ENCODE measurements around the gene GALM. TPM values are rescaled to one million over a fixed set of nuclear protein-coding genes. Genes with fewer than 3 reads are reported as not detected.
A peak's percentile ranks its signal among the peaks of the same experiment; 100 is the strongest.

The GALM gene
- total and polyA plus RNA-seq, 12 donors = 40.0 to 351 (median 151) TPM

- peak in 3 of 7 donors; percentile 10 to 20 (median 14) for DNase-seq
- no peaks in the 10 kb centered on the region for H3K27me3 ChIP-seq
- peaks cover 8 to 14% of the 10 kb centered on the region in 2 donors for H3K4me1 ChIP-seq (replicated peaks in 1 of 2)
- no peak for TF ChIP-seq POLR2A (IDR thresholded peaks at IDR 0.05)
- TF ChIP-seq, protein P1, sequence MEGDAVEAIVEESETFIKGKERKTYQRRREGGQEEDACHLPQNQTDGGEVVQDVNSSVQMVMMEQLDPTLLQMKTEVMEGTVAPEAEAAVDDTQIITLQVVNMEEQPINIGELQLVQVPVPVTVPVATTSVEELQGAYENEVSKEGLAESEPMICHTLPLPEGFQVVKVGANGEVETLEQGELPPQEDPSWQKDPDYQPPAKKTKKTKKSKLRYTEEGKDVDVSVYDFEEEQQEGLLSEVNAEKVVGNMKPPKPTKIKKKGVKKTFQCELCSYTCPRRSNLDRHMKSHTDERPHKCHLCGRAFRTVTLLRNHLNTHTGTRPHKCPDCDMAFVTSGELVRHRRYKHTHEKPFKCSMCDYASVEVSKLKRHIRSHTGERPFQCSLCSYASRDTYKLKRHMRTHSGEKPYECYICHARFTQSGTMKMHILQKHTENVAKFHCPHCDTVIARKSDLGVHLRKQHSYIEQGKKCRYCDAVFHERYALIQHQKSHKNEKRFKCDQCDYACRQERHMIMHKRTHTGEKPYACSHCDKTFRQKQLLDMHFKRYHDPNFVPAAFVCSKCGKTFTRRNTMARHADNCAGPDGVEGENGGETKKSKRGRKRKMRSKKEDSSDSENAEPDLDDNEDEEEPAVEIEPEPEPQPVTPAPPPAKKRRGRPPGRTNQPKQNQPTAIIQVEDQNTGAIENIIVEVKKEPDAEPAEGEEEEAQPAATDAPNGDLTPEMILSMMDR (IDR thresholded peaks at IDR 0.05) = no peak
- H3K27ac ChIP-seq = no peak overlapping the region
- 94 to 98% (median 97%) methylated on average over 7 of the region's 7 CpGs for WGBS, 4 donors
- H3K36me3 ChIP-seq (replicated peaks in 1 of 2) = peaks cover 0 to 47% of the 10 kb centered on the region in 2 donors
- H3K4me3 ChIP-seq = no peak overlapping the region
- no peaks in the 10 kb centered on the region for H3K9me3 ChIP-seq (replicated peaks in 1 of 3)
- intact Hi-C loops (cut with DNase I) = loop anchor here in 1 of 2 donors (5.0 to 10.0 kb wide), 3 partner anchors 149 to 416 kb away; no protein-coding TSS in a partner anchor
Observed at GRCh38 chr2:38731090-38731489, 65.2 kb downstream of the GALM start.

- H3K27ac ChIP-seq = peak overlapping the region in 1 of 5 donors; percentile 20
- H3K36me3 ChIP-seq (replicated peaks in 1 of 2) = peaks cover 0 to 47% of the 10 kb centered on the region in 2 donors
- H3K27me3 ChIP-seq = no peaks in the 10 kb centered on the region
- H3K9me3 ChIP-seq (replicated peaks in 1 of 3) = no peaks in the 10 kb centered on the region
- intact Hi-C loops (cut with DNase I) = loop anchor here in 1 of 2 donors (5.0 to 10.0 kb wide), 3 partner anchors 149 to 417 kb away; no protein-coding TSS in a partner anchor
- H3K4me1 ChIP-seq (replicated peaks in 1 of 2) = peaks cover 9 to 14% of the 10 kb centered on the region in 2 donors
- TF ChIP-seq, protein P1 (IDR thresholded peaks at IDR 0.05) = no peak
- no peak for TF ChIP-seq POLR2A (IDR thresholded peaks at IDR 0.05)
- DNase-seq = peak in 4 of 7 donors; percentile 15 to 54 (median 30)
- WGBS, 4 donors = 79 to 82% (median 81%) methylated on average over 14 of the region's 14 CpGs
- H3K4me3 ChIP-seq = no peak overlapping the region
Observed at GRCh38 chr2:38731684-38732221, 65.8 kb downstream of the GALM start.

DNA sequence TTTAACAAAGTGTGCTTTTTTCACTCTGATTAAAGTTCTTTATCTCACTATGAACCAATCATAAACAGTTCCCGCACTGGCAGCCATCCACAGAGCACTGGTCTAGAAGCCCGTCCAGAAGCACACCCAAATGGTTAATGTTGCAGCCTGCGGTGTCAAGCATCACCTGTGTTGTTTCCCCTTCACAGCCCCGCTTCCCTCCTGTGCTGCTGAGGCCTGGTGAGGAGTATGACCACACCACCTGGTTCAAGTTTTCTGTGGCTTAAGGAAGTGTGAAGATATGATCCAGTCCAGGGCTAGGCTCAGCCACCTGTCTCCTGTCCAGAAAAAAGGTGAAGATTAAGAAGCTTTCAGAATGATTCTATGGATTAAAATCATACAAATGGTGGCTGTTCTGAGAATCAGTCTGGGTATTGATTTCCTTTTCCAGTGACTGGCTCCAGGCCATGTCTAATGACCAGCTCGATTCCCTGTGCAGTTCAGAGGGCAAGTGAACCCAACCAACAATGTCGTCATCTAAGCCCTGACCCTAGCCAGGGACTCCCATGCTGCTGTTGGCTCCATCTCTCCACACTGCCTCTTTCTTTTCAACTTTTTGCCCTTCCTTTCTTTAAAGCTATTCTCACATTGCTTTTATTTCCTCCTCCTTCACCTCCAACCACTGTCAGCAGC, 67.5 kb downstream of the GALM start:
- H3K36me3 ChIP-seq (replicated peaks in 1 of 2) = peaks cover 0 to 47% of the 10 kb centered on the region in 2 donors
- no peak overlapping the region for H3K4me3 ChIP-seq
- peaks cover 14 to 19% of the 10 kb centered on the region in 2 donors for H3K4me1 ChIP-seq (replicated peaks in 1 of 2)
- 80 to 85% (median 81%) methylated on average over 6 of the region's 6 CpGs for WGBS, 4 donors
- TF ChIP-seq, protein P1 (IDR thresholded peaks at IDR 0.05) = no peak
- no peak for TF ChIP-seq POLR2A (IDR thresholded peaks at IDR 0.05)
- H3K9me3 ChIP-seq (replicated peaks in 1 of 3) = no peaks in the 10 kb centered on the region
- no peaks in the 10 kb centered on the region for H3K27me3 ChIP-seq
- no peak overlapping the region for H3K27ac ChIP-seq
- intact Hi-C loops (cut with DNase I) = loop anchor here in 1 of 2 donors (5.0 to 10.0 kb wide), 3 partner anchors 151 to 419 kb away; no protein-coding TSS in a partner anchor
- DNase-seq = peak in 2 of 7 donors; percentile 25 to 47

GRCh38 chr2:38734299-38735058, 68.6 kb downstream of the GALM start:
- 68 to 81% (median 73%) methylated on average over 9 of the region's 9 CpGs for WGBS, 4 donors
- intact Hi-C loops (cut with DNase I) = loop anchor here (5.0 to 10.0 kb wide), 3 partner anchors 152 to 420 kb away; no protein-coding TSS in a partner anchor
- H3K27ac ChIP-seq = peak overlapping the region in 2 of 5 donors; percentile 24 to 40
- peaks cover 0 to 45% of the 10 kb centered on the region in 2 donors for H3K36me3 ChIP-seq (replicated peaks in 1 of 2)
- no peak for TF ChIP-seq POLR2A (IDR thresholded peaks at IDR 0.05)
- TF ChIP-seq, protein P1 (IDR thresholded peaks at IDR 0.05) = no peak
- peaks cover 14 to 19% of the 10 kb centered on the region in 2 donors for H3K4me1 ChIP-seq (replicated peaks in 1 of 2)
- DNase-seq = peak in 2 of 7 donors; percentile 31 to 49
- no peak overlapping the region for H3K4me3 ChIP-seq
- H3K9me3 ChIP-seq (replicated peaks in 1 of 3) = no peaks in the 10 kb centered on the region
- no peaks in the 10 kb centered on the region for H3K27me3 ChIP-seq

Data from adrenal gland (tissue), 12 donors.